Limb (tissue), 2 donors: ENCODE data around the gene KCNQ1OT1.
A peak's percentile ranks its signal among the peaks of the same experiment; 100 is the strongest.

ENCODE experiments used
- DNase-seq, 2 donors: peaks; one replicate each; pipeline ENCODE4 v3.0.0-alpha.2; 2016; ENCODE audit errors: extremely low spot score in 2 of 2

The KCNQ1OT1 gene

DNA sequence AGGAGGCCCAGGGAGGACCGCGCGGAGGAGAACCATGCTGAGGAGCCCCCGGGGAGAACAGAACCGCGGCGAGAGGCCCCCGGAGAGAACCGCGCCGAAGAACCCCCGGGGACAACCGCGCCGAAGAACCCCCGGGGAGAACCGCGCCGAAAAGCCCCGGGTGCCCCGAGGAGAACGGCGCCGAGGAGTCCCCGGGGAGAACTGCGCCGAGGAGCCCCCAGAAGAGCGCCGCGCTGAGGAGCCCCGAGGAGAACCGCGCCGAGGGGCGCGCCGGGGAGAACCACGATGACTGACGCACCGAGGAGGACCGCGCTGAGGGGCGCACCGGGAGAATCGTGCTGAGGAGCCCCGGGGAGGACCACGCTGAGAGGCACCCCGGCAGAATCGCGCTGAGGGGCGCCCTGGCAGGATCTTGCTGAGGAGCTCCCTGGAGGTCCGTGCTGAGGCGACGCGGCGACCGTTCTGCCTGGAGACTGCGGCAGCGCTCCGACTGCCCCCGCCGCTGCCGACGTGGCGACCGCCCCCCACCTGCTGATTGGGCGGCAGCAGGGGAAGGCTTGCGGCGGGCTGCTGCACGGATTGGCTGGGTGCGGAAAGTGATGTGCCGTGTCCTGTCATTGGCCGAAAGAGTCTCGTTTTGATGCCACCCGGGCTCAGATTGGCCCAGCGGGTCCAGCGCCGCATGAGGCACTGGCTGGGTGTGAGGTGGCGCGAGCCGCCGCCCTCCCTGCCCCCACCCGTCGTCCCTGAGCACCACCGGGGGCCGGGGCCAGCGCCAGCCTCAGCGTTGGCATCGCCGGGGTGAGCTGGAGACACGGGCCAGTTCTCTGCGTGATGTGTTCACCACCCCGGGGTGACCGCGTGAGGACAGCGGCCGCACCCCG lies at the start of gene KCNQ1OT1:
Gene KCNQ1OT1, minus strand, starts transcription at position 464 of the 884 bp plus-strand sequence.
- peak; percentile 87 to 92 for DNase-seq

DNA sequence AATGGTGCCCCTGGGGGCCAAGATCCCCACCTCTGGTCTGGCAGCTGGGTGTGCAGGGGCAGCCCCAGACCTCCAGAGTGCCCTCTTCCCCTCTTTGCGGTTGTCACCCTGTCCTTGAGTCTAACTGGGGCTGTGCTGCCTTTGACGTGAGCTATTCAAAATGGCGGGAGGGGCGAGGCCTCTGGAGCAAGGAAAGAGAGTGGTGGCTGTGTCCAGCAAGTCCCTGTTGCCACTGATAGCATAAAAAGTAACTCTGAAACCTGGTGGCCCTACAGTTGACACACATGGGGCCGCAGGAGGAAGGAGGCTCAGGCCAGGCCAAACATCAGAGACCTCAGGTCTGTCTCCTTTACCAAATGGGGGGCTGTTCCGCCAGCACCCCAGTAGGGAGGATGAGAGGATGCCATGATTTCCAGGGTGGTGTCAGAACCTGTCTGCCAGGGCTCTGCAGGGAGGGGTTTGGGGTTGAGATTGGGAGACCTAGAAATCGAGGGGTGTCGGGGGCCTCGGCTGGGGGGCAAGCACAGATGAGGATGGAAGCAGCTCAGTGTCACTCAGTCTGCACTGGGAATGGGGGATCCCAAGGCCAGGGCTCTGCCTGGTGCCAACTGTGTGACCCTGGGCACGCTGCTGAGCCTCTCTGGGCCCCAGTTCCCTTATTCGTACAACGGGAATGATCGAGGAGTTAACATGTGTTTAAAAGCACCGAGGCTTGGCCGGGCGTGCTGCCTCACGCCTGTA lies 49.2 kb upstream of the KCNQ1OT1 start:
- DNase-seq, result no peak

DNA sequence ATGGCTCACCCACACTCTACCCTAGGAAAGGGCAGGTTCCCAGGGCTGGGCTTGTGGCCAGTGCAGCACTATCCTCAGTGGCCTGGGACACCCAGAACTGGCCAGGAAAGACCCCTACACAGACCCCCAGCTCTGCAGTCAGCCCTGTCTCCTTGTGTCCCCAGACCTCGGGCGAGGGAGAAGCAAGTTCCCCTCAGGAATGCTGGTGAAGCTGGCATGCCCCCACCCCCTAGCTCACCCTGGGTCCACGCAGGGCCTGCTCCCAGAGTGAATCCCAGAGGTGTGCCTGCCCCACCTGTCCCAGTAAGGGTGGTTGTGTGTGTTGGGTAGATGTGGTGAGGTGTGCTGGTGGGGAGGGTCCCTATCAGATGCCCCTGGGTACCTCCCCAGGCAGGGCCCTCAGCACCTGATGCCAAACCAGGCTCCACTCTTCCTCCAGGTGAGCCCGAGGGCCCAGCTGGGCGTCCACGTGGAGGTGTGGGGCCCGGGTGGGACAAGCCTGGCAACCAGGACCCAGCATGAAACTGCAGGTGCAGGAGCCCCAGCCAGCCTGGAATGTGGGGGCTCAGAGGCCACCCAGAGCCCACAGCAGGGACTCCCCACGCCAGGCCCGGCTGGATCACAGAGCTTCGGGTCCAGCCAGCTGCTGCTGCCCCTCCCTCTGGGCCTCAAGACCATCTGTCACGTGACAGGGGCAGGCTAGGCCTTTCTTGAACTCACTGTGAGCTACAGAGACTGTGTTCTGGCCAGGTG lies 48.4 kb upstream of the KCNQ1OT1 start:
- no peak for DNase-seq

DNA sequence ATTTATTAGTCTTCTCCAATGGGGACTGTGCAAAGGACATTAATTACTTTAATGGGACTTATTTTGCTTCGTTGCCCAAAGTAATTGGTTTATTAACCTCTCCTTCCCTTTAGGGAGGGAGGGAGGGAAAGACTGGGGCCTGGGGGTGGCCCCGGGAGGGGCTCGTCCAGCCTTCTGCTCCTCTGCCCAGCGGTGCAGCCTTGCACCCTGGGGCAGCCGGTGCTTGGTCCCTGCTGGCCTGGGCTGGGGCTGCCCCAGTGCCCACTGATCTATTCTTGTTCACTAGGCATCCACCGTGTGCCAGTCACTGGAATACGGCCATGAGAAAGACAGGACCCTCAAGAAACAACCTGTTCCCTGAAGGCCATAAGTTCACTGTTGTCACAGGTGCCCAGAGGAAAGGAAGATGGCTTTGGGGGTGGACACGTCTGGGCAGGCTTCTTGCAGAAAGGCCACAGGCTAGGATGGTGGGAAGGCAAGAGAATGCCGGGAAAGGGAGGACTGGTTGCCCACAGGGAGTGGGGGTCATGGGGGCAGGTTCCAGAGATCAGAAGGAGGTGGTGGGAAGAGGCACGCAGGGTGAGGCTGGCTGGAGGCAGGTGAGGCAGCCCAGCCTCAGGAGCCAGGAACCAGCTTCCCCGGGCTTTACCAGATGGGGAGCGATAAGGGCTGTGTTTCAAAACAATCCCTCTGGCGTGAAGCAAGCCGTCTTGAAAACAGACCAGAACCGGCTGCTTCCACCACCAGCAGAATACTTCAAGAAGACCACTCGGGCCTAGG lies 47.6 kb upstream of the KCNQ1OT1 start:
- no peak for DNase-seq

DNA sequence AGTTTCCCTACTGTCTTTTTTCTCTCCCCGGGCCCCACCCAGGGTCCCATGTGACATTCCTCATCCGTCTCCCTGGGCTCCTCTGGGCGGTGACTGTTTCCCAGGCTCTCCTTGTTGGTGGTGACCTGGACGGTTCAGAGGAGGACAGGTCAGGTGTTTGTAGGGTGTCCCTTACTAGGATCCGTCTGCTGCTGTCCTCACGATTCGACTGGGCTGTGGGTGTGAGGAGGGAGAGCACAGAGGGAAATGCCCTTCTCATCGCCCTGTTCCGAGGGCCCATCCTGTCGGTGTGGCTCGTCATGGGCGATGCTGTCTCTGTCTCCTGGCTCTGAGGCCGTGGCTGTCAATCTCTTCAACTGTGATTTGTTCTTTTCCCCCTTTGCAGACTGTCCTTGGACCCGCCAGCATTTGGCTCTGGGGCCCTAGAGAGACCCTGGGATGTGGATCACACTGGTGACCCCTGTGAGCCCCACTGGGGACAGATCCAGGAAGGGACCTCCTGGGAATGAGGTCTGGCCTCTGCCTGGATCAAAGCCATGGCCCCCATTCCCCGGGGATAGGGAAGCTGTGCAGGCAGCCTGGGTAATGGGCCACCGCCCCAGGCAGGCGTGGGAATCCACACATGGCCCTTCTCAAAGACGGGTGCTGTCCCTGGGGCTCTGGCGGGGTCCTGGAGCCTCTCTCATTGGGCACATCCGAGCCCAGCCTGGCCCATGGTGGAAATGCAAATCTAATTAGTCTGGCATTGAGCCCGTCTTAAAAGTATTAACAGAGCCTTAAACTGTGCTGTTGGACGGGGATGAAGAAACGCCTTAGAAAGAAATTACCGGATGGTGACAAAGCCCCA lies 46.8 kb upstream of the KCNQ1OT1 start:
- no peak for DNase-seq

DNA sequence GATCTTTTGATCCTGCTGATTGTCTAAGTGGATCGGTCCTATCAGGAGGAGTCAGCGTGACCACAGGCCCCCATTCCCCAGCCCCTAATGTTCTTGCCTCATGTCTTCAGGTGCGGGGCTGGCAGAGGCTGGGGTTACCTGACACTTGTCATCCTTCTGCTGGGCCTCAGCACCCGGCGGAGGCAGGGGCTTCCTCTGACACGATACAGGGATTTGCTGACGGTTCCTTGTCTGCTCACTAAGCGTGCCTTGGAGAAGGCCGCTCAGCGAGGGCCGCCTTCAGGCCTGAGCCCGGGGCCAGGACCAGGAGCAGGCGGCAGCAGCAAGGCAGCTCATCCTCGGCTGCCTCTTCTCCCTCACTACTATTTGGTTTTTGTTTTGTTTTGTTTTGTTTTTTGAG lies 45.7 kb upstream of the KCNQ1OT1 start:
- no peak for DNase-seq

DNA sequence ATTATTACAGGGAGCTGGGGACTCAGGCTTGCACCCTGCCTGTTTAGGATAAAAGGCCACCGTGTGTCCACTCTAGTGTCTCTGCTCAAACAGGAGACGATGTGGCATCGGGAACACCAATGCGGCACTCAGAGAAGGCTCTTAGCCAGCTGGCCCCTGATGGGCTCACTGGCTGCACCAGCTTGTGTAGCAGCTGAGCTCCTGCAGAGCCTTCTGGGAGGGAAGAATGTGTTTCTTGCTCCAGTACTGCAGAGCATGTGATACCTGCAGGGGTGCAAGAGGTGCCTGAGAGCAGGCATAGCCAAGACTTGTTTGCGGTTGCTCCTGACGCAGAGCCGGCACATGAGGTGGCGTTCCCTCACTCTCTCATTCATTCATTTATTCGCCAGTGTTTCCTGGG lies 44.4 kb upstream of the KCNQ1OT1 start:
- no peak for DNase-seq

DNA sequence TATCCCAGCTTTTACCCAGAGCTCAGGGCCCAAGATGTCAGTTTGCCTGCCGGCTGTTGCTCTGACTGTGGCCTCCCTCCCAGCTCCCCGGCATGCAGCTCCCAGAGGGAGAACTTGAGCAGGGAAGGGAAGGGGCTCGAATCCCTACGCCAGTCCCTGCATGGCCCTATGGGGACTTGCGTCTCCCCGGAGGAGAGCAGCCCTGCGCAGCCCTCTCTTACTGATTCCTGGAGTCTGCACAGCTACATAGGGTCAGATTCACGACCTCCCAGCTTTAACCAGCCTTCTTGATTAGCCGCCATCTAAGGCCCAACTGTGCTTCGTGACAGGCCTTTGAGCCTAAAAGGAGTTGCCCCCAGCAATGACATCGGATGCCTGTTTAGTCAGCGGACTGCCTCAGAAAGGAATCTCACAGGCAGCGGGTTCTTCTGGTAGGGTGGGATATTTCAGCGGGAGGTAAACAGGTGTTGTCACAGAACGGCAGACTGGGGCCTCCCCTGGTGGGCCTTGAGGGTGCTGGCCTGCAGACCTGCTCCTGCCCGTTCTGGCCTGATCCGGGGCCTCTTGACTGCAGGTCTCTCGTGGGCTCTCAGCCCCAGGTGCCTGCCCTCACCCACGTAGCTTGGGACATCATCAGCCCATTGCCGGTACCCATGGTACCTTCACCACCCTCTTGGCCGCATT lies 43.8 kb upstream of the KCNQ1OT1 start:
- no peak for DNase-seq

DNA sequence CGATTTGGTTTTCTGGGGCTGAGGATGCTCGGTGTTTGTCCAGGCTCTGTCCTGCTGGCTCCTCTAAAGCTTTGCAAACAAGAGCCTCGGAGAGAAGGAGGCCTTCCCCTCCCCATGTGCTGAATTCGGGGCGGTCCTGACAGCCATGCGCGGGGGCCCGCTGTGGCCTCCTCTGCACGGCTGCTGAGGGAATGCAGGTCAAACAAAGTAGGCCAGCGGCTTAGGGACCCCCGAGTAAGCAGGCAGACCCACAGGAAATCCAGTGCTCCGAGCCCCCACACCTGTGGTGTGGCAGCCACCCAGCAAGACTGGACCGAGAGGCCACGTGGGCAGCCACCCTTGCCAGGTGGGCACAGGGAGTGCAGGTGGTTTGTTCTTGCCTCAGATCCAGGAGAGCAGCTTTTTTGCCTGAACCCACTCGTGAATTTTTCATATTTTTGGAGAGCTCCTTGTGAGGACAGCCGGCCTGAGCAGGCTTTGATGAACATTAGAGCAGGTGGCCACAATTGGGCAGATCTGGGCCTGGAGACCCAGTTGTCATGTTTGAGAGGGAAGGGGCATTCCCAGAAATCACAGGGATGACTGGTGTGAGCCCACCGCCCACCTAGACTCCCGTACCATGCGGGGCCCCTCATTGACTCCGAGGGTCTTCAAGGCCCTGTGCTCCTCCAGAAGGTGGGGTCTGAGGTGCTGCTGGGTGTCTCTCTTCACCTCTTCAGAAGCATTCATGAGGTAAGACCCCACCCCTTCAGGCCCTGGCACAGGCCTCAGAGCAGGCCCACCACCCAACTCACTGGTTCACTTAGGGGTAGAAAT lies 43.0 kb upstream of the KCNQ1OT1 start:
- DNase-seq, result peak in 1 of 2 donors; percentile 30

DNA sequence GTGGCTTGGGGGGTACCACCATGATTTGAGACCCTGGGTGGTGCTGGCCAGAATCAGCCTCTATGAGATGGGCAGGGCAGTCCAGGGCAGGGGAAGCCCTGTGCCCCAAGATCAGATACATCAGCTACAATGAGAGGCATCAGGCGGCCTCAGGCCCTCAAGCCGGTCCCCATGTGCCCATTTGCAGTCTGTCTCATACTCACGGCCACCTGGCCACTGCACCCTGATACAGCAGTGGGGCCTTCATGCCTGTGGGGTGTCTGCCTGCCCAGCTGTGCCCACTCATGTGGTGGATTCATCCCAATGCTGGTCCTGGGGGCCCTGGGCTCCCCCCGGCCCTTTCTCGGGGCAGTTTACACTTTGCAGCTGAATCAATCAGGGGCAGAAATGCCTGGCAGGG lies 42.4 kb upstream of the KCNQ1OT1 start:
- no peak for DNase-seq

DNA sequence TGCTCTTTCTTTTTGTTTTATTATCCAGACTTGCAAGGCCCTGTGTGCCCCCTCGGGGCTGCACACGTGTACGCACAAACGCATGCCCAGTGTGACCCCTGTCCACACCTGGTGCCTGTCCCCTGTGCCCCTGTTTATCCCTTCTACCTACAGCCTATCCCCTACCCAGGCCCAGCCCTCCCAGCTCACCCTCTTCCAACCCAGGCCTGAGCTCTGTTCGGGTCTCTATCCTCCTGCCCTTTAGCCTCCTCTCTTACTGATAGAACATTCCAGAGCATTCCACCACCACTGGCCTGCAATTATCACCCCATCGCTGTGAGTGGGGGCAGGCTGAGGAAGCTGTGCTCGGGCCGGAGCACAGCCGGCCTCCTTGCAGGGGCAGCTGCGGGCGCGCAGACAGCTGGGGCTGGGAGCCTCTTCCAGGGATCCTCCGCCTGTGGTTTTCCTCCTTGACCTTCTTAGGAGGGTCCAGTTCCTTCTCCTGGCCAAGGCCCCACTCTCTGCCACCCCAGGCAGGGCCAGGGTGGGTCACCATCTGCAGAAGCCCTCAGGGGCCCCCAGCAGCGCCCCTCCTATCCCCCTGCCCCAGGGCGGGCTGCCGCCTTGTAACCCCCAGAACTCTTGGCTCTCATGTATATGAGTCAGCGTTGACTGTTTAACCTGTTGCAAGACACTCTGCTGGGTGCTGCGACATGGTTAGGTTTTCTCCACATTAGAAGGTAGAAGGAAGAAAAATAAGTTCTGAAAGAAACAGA lies 41.8 kb upstream of the KCNQ1OT1 start:
- DNase-seq, result no peak

DNA sequence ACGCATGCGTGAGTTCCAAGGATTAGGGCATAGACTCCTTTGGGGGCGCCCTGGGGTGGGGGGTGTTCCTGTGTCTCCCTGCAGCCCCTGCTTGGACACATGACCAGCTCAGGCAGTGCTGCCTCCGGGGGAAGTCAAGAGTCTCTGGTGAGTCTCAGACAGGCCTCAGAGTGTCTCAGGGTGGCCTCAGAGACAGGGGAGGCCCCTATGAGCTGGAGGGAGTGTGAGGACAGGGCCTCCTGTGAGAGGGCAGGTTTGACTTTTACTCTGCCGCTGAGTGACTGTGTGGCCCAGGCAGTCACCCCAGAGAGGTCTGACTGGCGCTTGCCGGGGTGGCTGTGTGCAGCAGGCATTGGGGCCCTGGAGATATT lies 41.2 kb upstream of the KCNQ1OT1 start:
- DNase-seq, result no peak

DNA sequence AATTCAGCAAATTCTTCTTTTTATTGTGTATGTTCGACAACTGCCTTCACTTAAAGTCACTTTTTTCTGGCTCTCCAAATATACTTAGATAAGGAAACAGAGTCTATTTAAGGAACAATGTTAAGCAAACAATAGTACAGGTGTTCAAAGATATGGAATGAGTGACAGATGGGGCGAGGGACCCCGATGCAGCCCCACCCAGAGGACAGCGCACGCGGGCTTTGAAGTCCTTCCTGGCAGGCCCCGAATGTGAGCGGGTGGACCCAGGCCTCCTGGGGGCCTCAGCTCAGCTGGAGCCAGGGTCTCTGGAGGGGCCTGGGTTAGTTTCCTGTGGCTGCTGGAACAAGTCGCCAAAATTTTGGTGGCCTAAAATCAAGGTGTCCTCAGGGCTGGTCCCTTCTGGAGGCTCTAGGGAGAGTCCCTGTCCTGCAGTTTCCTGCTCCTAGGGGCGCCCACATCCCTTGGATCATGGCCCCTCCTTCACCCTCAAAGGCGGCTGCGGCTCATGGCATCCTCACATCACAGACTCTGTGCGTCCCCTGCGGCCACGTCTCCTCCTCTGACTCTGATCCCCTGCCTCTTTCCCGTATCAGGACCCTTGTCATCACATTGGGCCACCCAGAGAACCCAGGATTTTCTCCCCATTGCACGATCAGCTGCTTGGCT lies 40.6 kb upstream of the KCNQ1OT1 start:
- DNase-seq, result no peak

DNA sequence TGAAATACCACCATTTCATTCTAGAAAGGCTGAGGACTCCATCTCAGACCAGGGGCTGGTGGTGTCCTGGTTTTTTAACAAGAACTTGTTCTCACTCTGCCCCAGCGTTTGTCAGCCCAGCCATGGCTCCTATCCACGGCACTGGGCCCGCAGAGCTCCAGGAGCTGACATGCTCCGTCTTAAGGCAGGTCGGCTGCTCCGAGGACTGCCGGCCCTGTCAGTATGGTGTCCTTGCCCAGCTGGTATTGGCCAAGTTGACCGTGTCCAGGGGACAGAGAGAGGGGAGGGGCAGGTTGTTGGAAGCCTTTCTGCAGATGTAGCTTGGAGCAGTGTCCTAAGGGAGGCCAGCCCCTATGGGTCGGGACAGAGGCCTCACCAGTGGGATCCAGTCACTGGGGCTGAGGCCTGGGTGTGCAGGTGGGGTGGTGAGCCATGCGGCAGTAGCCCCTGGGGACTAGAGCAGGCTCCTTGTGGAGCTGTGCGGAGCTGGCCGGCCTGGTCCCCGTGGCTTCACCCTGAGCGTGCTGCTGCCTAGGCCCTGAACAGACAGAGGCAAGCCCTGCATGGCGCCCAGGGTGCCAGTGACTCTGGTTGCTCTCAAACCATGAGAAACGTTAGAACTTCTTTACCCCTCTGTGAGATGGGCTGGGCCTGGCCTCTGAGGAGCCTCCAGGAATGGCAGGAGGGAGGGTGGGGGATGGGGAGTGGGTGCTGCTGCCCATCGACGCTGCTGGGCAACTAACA lies 39.9 kb upstream of the KCNQ1OT1 start:
- DNase-seq, result no peak

DNA sequence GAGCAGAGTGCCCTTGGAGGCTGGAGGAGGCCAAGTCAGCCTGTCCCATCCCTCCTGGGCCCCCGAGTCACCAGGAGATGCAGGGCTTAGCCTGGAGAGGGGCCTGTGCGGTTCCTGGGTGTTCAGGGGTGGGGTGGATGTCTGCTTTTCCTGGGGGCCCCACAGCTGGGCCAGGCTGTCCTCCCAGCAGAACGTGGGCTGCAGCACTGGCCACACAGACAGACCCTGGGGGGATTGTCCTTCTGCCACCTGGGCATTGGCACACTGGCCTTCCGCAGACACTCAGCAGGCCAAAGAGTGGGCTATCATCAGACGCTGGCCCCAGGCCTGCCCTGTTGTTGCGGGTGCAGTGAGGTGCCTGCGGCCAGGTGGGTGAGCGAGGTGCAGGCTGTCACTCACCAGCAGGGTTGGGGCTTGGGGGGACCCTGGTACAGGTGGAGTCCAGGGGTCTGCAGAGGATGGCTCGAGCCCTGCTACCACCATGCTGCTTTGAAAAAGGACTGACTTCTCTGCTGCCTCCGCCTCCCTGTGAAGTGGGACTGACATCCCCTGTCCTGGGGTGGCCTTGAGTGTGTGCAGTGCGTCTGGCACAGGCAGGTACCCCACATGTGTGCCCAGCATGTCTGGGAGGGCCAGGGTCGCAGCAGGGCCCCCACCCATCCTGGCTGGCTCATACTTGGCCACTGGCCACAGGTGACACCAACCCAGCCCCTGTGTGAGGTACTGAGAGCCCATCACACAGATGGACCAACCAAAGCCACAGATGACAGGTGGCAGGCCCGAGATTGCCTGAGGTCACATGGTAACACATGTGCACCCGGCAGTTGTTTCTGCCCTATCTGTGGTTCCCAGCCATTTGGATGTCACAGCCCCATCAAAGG lies 39.0 kb upstream of the KCNQ1OT1 start:
- DNase-seq, result no peak

DNA sequence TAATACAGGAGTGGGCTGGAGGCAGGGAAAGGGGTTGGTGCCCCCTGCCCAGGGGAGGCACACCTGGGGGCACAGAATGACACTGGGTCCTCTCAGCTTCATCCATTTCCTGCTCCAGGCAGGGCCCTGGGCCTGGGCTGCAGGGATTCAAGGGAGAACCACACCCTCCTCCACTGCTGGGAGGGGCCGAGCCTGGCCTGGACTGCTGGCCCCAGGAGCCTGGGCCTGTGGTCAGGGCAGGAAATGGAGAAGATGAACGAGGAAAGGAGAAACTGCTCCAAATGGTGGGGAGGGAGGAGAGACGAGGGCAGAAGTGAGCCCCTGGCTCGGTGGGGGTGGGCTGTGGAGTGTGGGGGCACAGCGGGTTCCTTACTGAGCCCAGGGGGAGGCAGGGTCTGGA lies 38.1 kb upstream of the KCNQ1OT1 start:
- DNase-seq, result no peak
